HepG2 (cell line): ENCODE results near the gene BCL2L11. TPM values are rescaled to one million over a fixed set of nuclear protein-coding genes. Genes with fewer than 3 reads are reported as not detected.
A peak's percentile ranks its signal among the peaks of the same experiment; 100 is the strongest.

Source experiments
- ATF7-NPFF ChIP-seq: sonication (generic); formaldehyde crosslinking; IDR thresholded peaks from 2 replicates; pipeline ENCODE4 v1.8.1; 2023; ENCODE audit warnings: mild to moderate bottlenecking, low read depth, missing genetic modification reagents, moderate library complexity
- CCDC6 ChIP-seq: sonication (generic); formaldehyde crosslinking; IDR thresholded peaks from 2 replicates; pipeline ENCODE4 v1.8.1; 2022; ENCODE audit warnings: mild to moderate bottlenecking, missing genetic modification reagents, moderate library complexity
- CREB1 ChIP-seq, 2 experiments: fragments of 450-650 bp in 1 of 2; IDR thresholded peaks; 2 replicates each; pipeline ENCODE4 v1.6.1; 2016 to 2017; ENCODE audit warnings: control low read depth in 1 of 2, mild to moderate bottlenecking in 1 of 2, missing compliant biosample characterization in 1 of 2, missing genetic modification characterization in 1 of 2
- ELF3 ChIP-seq: IDR thresholded peaks from 2 replicates; pipeline ENCODE4 v1.6.1; 2016; ENCODE audit warnings: missing genetic modification reagents, missing compliant biosample characterization
- GABPB1 ChIP-seq: IDR thresholded peaks from 2 replicates; pipeline ENCODE4 v1.6.1; 2016; ENCODE audit warnings: mild to moderate bottlenecking, missing genetic modification reagents, moderate library complexity, missing compliant biosample characterization
- KLF6 ChIP-seq: IDR thresholded peaks from 2 replicates; pipeline ENCODE4 v1.8.0; 2016; ENCODE audit warnings: missing biosample characterization, missing genetic modification reagents
- MEF2D ChIP-seq: sonication (generic); formaldehyde crosslinking; IDR thresholded peaks from 2 replicates; pipeline ENCODE4 v1.5.1; 2020; ENCODE audit warnings: mild to moderate bottlenecking, missing genetic modification reagents
- MEIS1 ChIP-seq: sonication (generic); formaldehyde crosslinking; IDR thresholded peaks from 2 replicates; pipeline ENCODE4 v1.9.0; 2021; ENCODE audit warnings: mild to moderate bottlenecking, missing genetic modification reagents, moderate library complexity, borderline replicate concordance
- MEIS2 ChIP-seq: sonication (generic); formaldehyde crosslinking; IDR thresholded peaks from 2 replicates; pipeline ENCODE4 v1.9.0; 2021; ENCODE audit warnings: mild to moderate bottlenecking, missing genetic modification reagents
- MTF2 ChIP-seq: sonication (generic); formaldehyde crosslinking; IDR thresholded peaks from 2 replicates; pipeline ENCODE4 v1.5.0; 2020; ENCODE audit warnings: missing genetic modification reagents, borderline replicate concordance
- PCBP1 ChIP-seq: fragments of 200-400 bp; formaldehyde crosslinking; IDR thresholded peaks from 2 replicates; pipeline ENCODE4 v1.6.1; 2017; ENCODE audit warnings: mild to moderate bottlenecking, low read depth, low read length, borderline replicate concordance
- RFX5 ChIP-seq: IDR thresholded peaks from 2 replicates; pipeline ENCODE4 v1.6.1; 2011; ENCODE audit warnings: low read depth, low read length, improper control_type of control experiment
- SATB2 ChIP-seq: sonication (generic); formaldehyde crosslinking; IDR thresholded peaks from 2 replicates; pipeline ENCODE4 v1.5.0; 2020; ENCODE audit warnings: missing genetic modification reagents
- ZBTB38 ChIP-seq: sonication (generic); formaldehyde crosslinking; IDR thresholded peaks from 2 replicates; pipeline ENCODE4 v1.5.1; 2020; ENCODE audit warnings: mild to moderate bottlenecking, missing genetic modification reagents
- ZFP36 ChIP-seq: fragments of 150-350 bp; IDR thresholded peaks from 2 replicates; pipeline ENCODE4 v1.6.1; 2018; ENCODE audit warnings: borderline replicate concordance, low read length, low read depth; ENCODE audit not compliant: partially characterized antibody
- ZFP82 ChIP-seq: sonication (generic); formaldehyde crosslinking; IDR thresholded peaks from 2 replicates; pipeline ENCODE4 v1.5.1; 2020; ENCODE audit warnings: mild to moderate bottlenecking, missing genetic modification reagents, borderline replicate concordance
- ZNF124 ChIP-seq: sonication (generic); formaldehyde crosslinking; IDR thresholded peaks from 2 replicates; pipeline ENCODE4 v1.4.0; 2020; ENCODE audit warnings: missing genetic modification reagents
- ZNF263 ChIP-seq: sonication (generic); formaldehyde crosslinking; IDR thresholded peaks from 2 replicates; pipeline ENCODE4 v1.4.0; 2020; ENCODE audit warnings: missing genetic modification reagents
- ZNF264 ChIP-seq: sonication (generic); formaldehyde crosslinking; IDR thresholded peaks from 2 replicates; pipeline ENCODE4 v1.4.0; 2020; ENCODE audit warnings: missing genetic modification reagents
- ZNF292 ChIP-seq: sonication (generic); formaldehyde crosslinking; IDR thresholded peaks from 2 replicates; pipeline ENCODE4 v1.8.1; 2022; ENCODE audit warnings: mild to moderate bottlenecking, low read depth, missing genetic modification reagents, borderline replicate concordance
- ZNF30 ChIP-seq: sonication (generic); formaldehyde crosslinking; IDR thresholded peaks from 2 replicates; pipeline ENCODE4 v1.5.0; 2020; ENCODE audit warnings: mild to moderate bottlenecking, missing genetic modification reagents
- ZNF34 ChIP-seq: sonication (generic); formaldehyde crosslinking; IDR thresholded peaks from 2 replicates; pipeline ENCODE4 v1.4.0; 2020; ENCODE audit warnings: mild to moderate bottlenecking, missing genetic modification reagents, borderline replicate concordance
- ZNF430 ChIP-seq: sonication (generic); formaldehyde crosslinking; IDR thresholded peaks from 2 replicates; pipeline ENCODE4 v1.9.0; 2021; ENCODE audit warnings: mild to moderate bottlenecking, missing genetic modification reagents
- ZNF790 ChIP-seq: sonication (generic); formaldehyde crosslinking; IDR thresholded peaks from 2 replicates; pipeline ENCODE4 v1.8.0; 2022; ENCODE audit warnings: missing genetic modification reagents, mild to moderate bottlenecking, borderline replicate concordance
- polyA plus RNA-seq, 8 experiments: library from polyadenylated mRNA; depleted of rRNA in 3 of 8; stranded (reverse) in 7 of 8; unstranded in 1 of 8; fragments of >200 nt; fragmentation: Illumina TruSeq in 4 of 8; extraction: Trizol in 4 of 8; gene quantifications; 2 replicates each; pipeline versions ENCODE4 v1.2.1 to v1.2.3, GENCODE V29; 2011 to 2016; ENCODE audit warnings: low read depth in 4 of 8, missing spikeins in 1 of 8, mixed read lengths in 1 of 8; ENCODE audit not compliant: insufficient read depth in 1 of 8
- total RNA-seq, 5 experiments: library from RNA; depleted of rRNA; stranded (reverse); fragments of >200 nt; fragmentation: Illumina TruSeq; extraction: Trizol; gene quantifications; 2 replicates each; pipeline ENCODE4 v1.2.3, GENCODE V29; 2016; ENCODE audit warnings: low read depth in 1 of 5
- TF ChIP-seq, protein P1 (sequence below): sonication (generic); formaldehyde crosslinking; IDR thresholded peaks from 2 replicates; pipeline ENCODE4 v1.4.0; 2020; ENCODE audit warnings: missing genetic modification reagents, low read depth, mild to moderate bottlenecking, borderline replicate concordance
- TF ChIP-seq, protein P2 (sequence below): sonication (generic); formaldehyde crosslinking; IDR thresholded peaks from 2 replicates; pipeline ENCODE4 v1.4.0; 2020; ENCODE audit warnings: mild to moderate bottlenecking, missing genetic modification reagents
- TF ChIP-seq, protein P3 (sequence below): sonication (generic); formaldehyde crosslinking; IDR thresholded peaks from 2 replicates; pipeline ENCODE4 v1.9.0; 2022; ENCODE audit warnings: low read depth, missing genetic modification reagents

BCL2L11 gene
- total and polyA plus RNA-seq, 2 of the 13 experiments (the other 11 are each of a cell fraction or from before 2014, with no cell fraction given) = 6.1 to 9.7 TPM

DNA sequence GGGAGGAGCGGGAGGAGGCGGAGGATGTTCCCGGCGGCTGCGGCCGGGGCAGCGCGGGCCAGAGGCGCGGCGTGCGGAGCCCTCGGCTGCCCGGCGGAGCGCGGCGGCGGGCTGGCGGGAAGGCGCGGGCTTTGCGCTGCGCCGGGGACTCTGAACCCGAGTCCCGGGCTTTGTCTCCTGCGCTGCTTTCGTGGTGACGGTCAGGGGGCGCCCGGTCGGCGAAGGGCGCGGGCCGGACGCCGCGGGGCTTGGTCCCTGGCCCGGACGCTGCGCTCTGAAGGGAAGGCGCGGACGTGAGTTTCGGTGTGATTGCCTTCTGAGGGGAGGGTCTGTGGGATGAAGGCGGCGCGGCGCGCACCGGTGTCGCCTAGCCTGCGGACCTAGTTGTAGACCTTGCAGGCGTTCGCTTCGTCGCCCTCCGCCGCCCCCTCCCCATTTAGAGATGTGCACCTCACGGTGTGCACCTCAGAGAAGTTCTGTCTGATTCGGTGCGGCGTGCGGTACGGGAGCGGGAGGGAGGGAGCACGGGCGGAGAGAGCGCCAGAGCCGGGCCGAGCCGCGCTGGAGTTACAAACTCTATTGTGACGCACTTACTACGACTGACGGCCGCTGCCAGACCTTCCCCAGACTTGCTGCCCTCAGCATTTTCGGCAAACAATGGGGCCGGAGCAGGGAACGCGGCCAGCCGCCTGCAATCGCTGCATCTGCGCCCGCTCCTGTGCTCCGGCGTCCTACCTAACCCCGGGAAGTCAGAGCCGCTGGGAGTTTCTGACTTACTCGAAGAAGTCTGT is 2.1 kb downstream of the BCL2L11 start (continued):
- no peak for TF ChIP-seq ZNF790 (CRISPR knock-in tag)
- TF ChIP-seq CCDC6 (CRISPR knock-in tag) = peak; percentile 73; the same call in 1 of the 2 replicates
- no peak for TF ChIP-seq ZNF264 (CRISPR knock-in tag)
- TF ChIP-seq, protein P1, sequence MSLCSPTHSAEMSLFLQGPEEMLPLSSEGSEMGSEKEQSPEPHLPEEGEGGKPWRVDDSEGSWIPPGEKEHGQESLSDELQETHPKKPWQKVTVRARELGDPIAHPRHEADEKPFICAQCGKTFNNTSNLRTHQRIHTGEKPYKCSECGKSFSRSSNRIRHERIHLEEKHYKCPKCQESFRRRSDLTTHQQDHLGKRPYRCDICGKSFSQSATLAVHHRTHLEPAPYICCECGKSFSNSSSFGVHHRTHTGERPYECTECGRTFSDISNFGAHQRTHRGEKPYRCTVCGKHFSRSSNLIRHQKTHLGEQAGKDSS (CRISPR knock-in tag) = peak; percentile 88; the same call in 1 of the 2 replicates
- peak; percentile 79; the same call in 1 of the 2 replicates for TF ChIP-seq ZFP82 (CRISPR knock-in tag)
- TF ChIP-seq GABPB1 = peak; percentile 49; the same call in 1 of the 2 replicates
- peak; percentile 52; the same call in 1 of the 2 replicates for TF ChIP-seq PCBP1
- peak; percentile 87 for TF ChIP-seq ZNF263 (CRISPR knock-in tag)
- no peak for TF ChIP-seq MEIS2 (CRISPR knock-in tag)
- TF ChIP-seq ZFP36 = no peak
- no peak for TF ChIP-seq SATB2 (CRISPR knock-in tag)
- TF ChIP-seq MEIS1 (CRISPR knock-in tag) = no peak
- TF ChIP-seq ZNF30 (CRISPR knock-in tag) = 0 out of 2 replicates have a peak, but pooled peaks have one; percentile 56
- TF ChIP-seq MEF2D (CRISPR knock-in tag) = peak; percentile 75; the same call in 1 of the 2 replicates
- peak; percentile 3; the same call in 1 of the 2 replicates for TF ChIP-seq ZNF430 (CRISPR knock-in tag)
- TF ChIP-seq, protein P2, sequence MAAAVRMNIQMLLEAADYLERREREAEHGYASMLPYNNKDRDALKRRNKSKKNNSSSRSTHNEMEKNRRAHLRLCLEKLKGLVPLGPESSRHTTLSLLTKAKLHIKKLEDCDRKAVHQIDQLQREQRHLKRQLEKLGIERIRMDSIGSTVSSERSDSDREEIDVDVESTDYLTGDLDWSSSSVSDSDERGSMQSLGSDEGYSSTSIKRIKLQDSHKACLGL (CRISPR knock-in tag) = peak; percentile 48
- peak; percentile 58; the same call in 1 of the 2 replicates for TF ChIP-seq ZBTB38
- TF ChIP-seq, protein P3, sequence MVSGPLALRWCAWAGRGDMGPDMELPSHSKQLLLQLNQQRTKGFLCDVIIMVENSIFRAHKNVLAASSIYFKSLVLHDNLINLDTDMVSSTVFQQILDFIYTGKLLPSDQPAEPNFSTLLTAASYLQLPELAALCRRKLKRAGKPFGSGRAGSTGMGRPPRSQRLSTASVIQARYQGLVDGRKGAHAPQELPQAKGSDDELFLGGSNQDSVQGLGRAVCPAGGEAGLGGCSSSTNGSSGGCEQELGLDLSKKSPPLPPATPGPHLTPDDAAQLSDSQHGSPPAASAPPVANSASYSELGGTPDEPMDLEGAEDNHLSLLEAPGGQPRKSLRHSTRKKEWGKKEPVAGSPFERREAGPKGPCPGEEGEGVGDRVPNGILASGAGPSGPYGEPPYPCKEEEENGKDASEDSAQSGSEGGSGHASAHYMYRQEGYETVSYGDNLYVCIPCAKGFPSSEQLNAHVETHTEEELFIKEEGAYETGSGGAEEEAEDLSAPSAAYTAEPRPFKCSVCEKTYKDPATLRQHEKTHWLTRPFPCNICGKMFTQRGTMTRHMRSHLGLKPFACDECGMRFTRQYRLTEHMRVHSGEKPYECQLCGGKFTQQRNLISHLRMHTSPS (CRISPR knock-in tag) = 0 out of 2 replicates have a peak, but pooled peaks have one; percentile 40
- 0 out of 2 replicates have a peak, but pooled peaks have one; percentile 26 for TF ChIP-seq ZNF34
- TF ChIP-seq ELF3 (CRISPR knock-in tag) = no peak
- TF ChIP-seq ZNF292 (CRISPR knock-in tag) = peak; percentile 92
- TF ChIP-seq MTF2 (CRISPR knock-in tag) = peak; percentile 33; the same call in 1 of the 2 replicates
- peak; percentile 61; the same call in 1 of the 2 replicates for TF ChIP-seq CREB1 (IDR thresholded peaks at IDR 0.05)
- no peak for TF ChIP-seq CREB1 (CRISPR knock-in tag; IDR thresholded peaks at IDR 0.05)
- TF ChIP-seq ZNF124 (CRISPR knock-in tag) = peak; percentile 34; the same call in 1 of the 2 replicates
- 0 out of 2 replicates have a peak, but pooled peaks have one; percentile 14 for TF ChIP-seq KLF6 (CRISPR knock-in tag)
- peak; percentile 46; the same call in 1 of the 2 replicates for TF ChIP-seq ATF7-NPFF (CRISPR knock-in tag)
- TF ChIP-seq RFX5 = peak; percentile 85; the same call in 1 of the 2 replicates
